Suprapubic skin (tissue), 4 donors: ENCODE results near the gene AP1M2. TPM values are rescaled to one million over a fixed set of nuclear protein-coding genes. Genes with fewer than 3 reads are reported as not detected.

Experiments used
- DNase-seq, 2 donors: peaks; one replicate each; pipeline ENCODE4 v3.0.0-alpha.2; 2019; ENCODE audit warnings: low spot score in 2 of 2
- H3K27ac ChIP-seq: fragments of 200-600 bp; sonication (generic); one replicate; pipeline ENCODE4 v1.5.1; 2019
- H3K27me3 ChIP-seq: fragments of 200-600 bp; sonication (generic); one replicate; pipeline ENCODE4 v1.5.1; 2019
- H3K36me3 ChIP-seq: fragments of 200-600 bp; sonication (generic); one replicate; pipeline ENCODE4 v1.5.1; 2019
- H3K4me1 ChIP-seq: fragments of 200-600 bp; sonication (generic); one replicate; pipeline ENCODE4 v1.5.1; 2019
- H3K4me3 ChIP-seq: fragments of 200-600 bp; sonication (generic); one replicate; pipeline ENCODE4 v1.5.1; 2019; ENCODE audit warnings: mild to moderate bottlenecking
- H3K9me3 ChIP-seq: fragments of 200-600 bp; sonication (generic); one replicate; pipeline ENCODE4 v1.5.1; 2019
- EP300 ChIP-seq: sonication (generic); formaldehyde crosslinking; IDR thresholded peaks from one replicate; pipeline ENCODE4 v1.6.1; 2017; ENCODE audit warnings: antibody characterized with exemption
- POLR2A ChIP-seq, 2 donors: fragments of 450-650 bp; IDR thresholded peaks; one replicate each; pipeline ENCODE4 v1.6.1; 2017; ENCODE audit warnings: antibody characterized with exemption in 2 of 2, mild to moderate bottlenecking in 2 of 2, moderate library complexity in 2 of 2
- POLR2AphosphoS5 ChIP-seq, 3 donors: sonication (generic); formaldehyde crosslinking; IDR thresholded peaks; one replicate each; pipeline ENCODE4 v1.6.1; 2017; ENCODE audit warnings: antibody characterized with exemption in 3 of 3
- WGBS: methylation state at CpG from one replicate; pipeline ENCODE4 v1.1.5; 2018; 5-methylcytosine and 5-hydroxymethylcytosine counted together
- total RNA-seq, 4 donors: library from RNA; depleted of rRNA; stranded (reverse); fragments of >200 nt; gene quantifications; one replicate each; pipeline ENCODE4 v1.1.0, GENCODE V29; 2016
- TF ChIP-seq, protein P1 (sequence below), 2 donors: fragments of 200-600 bp in 1 of 2; fragments of 450-650 bp in 1 of 2; sonication (generic) in 1 of 2; IDR thresholded peaks; one replicate each; pipeline ENCODE4 v1.5.1; 2016 to 2019; ENCODE audit warnings: antibody characterized with exemption in 2 of 2, mild to moderate bottlenecking in 1 of 2, moderate library complexity in 1 of 2

Gene AP1M2
- 10 to 100 TPM; 28.9 to 65.9 (median 59.1) TPM for total RNA-seq

DNA sequence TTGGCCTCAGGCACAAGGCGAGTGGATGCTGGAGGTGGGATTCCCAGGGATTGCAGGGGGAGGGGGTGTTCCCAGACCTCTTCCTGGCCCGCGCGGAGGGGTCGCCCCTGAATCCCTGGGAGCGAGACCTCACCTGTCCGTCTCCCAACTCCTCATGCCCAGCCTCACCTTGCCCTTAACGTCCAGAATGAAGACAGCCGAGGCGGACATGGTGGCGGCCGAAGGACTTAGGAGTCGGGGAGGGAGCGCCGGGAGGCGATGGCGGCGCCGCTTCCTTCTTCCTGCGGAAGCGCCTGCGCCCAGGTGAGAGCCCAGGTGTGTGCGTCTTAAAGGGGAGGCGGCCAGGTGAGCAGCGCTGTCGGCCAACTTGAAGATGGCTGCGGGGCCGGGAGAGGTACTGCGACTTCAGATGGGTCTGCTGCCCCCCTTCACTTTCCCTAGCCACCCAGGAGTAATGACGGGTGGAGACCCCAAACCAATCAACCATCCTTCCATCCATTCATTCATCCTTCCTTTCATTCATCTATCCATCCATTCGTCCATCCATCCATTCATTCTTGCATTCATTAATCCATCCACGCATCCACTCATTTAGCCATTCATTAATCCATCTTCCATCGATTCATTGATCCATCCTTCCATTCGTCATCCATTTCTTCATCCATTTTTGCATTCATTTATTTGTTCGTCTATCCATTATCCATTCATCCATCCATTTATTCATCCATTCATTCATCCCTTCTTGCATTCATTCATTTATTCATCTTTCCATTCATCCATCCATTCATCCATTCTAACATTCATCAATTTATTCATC is at the start of gene AP1M2:
AP1M2 (minus strand) TSS at position 291 of the 817 bp plus-strand sequence; CDS start at position 210, 81 bp downstream.
- no peak for TF ChIP-seq EP300
- TF ChIP-seq, protein P1, sequence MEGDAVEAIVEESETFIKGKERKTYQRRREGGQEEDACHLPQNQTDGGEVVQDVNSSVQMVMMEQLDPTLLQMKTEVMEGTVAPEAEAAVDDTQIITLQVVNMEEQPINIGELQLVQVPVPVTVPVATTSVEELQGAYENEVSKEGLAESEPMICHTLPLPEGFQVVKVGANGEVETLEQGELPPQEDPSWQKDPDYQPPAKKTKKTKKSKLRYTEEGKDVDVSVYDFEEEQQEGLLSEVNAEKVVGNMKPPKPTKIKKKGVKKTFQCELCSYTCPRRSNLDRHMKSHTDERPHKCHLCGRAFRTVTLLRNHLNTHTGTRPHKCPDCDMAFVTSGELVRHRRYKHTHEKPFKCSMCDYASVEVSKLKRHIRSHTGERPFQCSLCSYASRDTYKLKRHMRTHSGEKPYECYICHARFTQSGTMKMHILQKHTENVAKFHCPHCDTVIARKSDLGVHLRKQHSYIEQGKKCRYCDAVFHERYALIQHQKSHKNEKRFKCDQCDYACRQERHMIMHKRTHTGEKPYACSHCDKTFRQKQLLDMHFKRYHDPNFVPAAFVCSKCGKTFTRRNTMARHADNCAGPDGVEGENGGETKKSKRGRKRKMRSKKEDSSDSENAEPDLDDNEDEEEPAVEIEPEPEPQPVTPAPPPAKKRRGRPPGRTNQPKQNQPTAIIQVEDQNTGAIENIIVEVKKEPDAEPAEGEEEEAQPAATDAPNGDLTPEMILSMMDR (IDR thresholded peaks at IDR 0.05): no peak
- TF ChIP-seq POLR2A (IDR thresholded peaks at IDR 0.05): no peak
- no peak for TF ChIP-seq POLR2AphosphoS5 (IDR thresholded peaks at IDR 0.05)
- peak within 1 kb of the TSS; percentile 53 for H3K4me3 ChIP-seq
- 15% methylated on average over 35 of the region's 35 CpGs for WGBS
- no peaks in the 10 kb centered on the region for H3K9me3 ChIP-seq
- no peak for DNase-seq
- peaks cover 7% of the 10 kb centered on the region for H3K27me3 ChIP-seq
- peaks cover 2% of the 10 kb centered on the region for H3K4me1 ChIP-seq
- no peaks in the 10 kb centered on the region for H3K36me3 ChIP-seq
- H3K27ac ChIP-seq: peak within 1 kb of the TSS; percentile 41

DNA sequence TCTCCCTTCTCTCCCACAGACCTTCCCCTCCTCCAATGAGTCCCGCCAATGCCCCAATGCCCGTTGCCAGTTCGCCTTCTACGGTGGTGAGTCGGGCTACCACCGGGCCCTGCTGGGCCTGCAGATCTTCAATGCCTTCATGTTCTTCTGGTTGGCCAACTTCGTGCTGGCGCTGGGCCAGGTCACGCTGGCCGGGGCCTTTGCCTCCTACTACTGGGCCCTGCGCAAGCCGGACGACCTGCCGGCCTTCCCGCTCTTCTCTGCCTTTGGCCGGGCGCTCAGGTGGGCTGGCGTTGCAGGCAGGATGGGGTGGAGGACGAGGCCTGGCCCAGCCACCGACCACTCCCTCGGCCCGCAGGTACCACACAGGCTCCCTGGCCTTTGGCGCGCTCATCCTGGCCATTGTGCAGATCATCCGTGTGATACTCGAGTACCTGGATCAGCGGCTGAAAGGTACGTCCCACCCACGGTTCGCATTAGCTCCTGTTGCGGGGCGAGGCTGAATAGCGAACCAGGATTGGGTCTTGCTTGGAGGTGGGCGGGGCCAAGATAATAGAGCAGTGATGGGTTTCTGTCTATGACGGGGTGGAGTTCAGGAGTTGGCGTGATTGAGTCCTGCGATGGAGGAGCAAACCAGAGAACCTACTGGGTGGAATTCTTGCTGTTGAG is 49.3 kb upstream of the AP1M2 start:
- Histone ChIP-seq H3K36me3 (peaks cover 94% of the 10 kb centered on the region), H3K27me3 (no peaks in the 10 kb centered on the region), H3K4me3 (no peak overlapping the region), H3K4me1 (peaks cover 6% of the 10 kb centered on the region), H3K27ac (no peak overlapping the region), H3K9me3 (no peaks in the 10 kb centered on the region)
- TF ChIP-seq, protein P1 (IDR thresholded peaks at IDR 0.05): no peak
- TF ChIP-seq POLR2A (IDR thresholded peaks at IDR 0.05) (no peak), POLR2AphosphoS5 (IDR thresholded peaks at IDR 0.05) (no peak), EP300 (no peak)
- WGBS: 83% methylated on average over 35 of the region's 37 CpGs
- DNase-seq: no peak

GRCh38 chr19:10634963-10635362 is 47.9 kb upstream of the AP1M2 start:
- H3K9me3 ChIP-seq: no peaks in the 10 kb centered on the region
- H3K4me3 ChIP-seq: no peak overlapping the region
- H3K36me3 ChIP-seq: peaks cover 94% of the 10 kb centered on the region
- peaks cover 6% of the 10 kb centered on the region for H3K4me1 ChIP-seq
- H3K27ac ChIP-seq: no peak overlapping the region
- no peaks in the 10 kb centered on the region for H3K27me3 ChIP-seq
- no peak for DNase-seq
- no peak for TF ChIP-seq EP300
- no peak for TF ChIP-seq POLR2A (IDR thresholded peaks at IDR 0.05)
- TF ChIP-seq POLR2AphosphoS5 (IDR thresholded peaks at IDR 0.05): no peak
- TF ChIP-seq, protein P1 (IDR thresholded peaks at IDR 0.05): no peak
- WGBS: 80% methylated on average over 6 of the region's 6 CpGs

DNA sequence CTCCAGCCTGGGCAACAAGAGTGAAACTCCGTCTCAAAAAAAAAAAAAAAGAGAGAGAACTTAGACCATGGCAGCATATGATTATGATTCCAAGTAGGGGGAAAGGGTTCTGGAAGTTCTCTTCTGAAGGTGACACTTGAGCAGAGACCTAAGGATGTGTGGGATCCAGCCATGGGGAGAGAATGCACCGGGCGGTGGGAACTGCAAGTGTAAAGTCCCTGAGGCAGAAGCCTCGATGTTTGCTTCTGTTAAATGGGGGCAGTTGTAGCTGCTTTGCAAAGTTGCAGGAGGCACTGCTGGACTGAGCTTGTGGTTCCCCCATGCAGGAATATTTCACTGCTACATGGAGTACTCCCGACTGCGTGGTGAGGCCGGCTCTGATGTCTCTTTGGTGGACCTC is 47.3 kb upstream of the AP1M2 start:
- no peak overlapping the region for H3K27ac ChIP-seq
- H3K9me3 ChIP-seq: no peaks in the 10 kb centered on the region
- WGBS: 87% methylated on average over 7 of the region's 7 CpGs
- H3K27me3 ChIP-seq: no peaks in the 10 kb centered on the region
- TF ChIP-seq POLR2A (IDR thresholded peaks at IDR 0.05) (no peak), EP300 (no peak), POLR2AphosphoS5 (IDR thresholded peaks at IDR 0.05) (no peak)
- TF ChIP-seq, protein P1 (IDR thresholded peaks at IDR 0.05): no peak
- no peak overlapping the region for H3K4me3 ChIP-seq
- peaks cover 6% of the 10 kb centered on the region for H3K4me1 ChIP-seq
- peaks cover 94% of the 10 kb centered on the region for H3K36me3 ChIP-seq
- DNase-seq: no peak

DNA sequence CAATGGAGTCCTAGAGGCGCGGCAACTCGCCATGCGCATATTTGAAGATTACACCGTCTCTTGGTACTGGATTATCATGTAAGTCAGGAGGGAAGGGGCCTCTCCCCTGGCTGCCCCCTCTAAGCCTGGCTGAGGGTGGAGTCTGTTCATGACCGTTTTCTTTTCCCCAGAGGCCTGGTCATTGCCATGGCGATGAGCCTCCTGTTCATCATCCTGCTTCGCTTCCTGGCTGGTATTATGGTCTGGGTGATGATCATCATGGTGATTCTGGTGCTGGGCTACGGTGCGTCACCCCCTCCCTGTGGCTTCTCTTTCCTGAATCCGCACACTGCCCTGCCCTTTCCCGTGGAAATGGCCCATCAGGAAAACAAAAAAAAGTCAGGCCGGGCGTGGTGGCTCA is 44.8 kb upstream of the AP1M2 start:
- no peak overlapping the region for H3K4me3 ChIP-seq
- no peaks in the 10 kb centered on the region for H3K9me3 ChIP-seq
- peaks cover 91% of the 10 kb centered on the region for H3K36me3 ChIP-seq
- WGBS: 84% methylated on average over 10 of the region's 14 CpGs
- H3K27me3 ChIP-seq: no peaks in the 10 kb centered on the region
- TF ChIP-seq EP300: no peak
- no peak for TF ChIP-seq POLR2AphosphoS5 (IDR thresholded peaks at IDR 0.05)
- TF ChIP-seq, protein P1 (IDR thresholded peaks at IDR 0.05): no peak
- no peak for TF ChIP-seq POLR2A (IDR thresholded peaks at IDR 0.05)
- no peak for DNase-seq
- H3K27ac ChIP-seq: no peak overlapping the region
- H3K4me1 ChIP-seq: peaks cover 11% of the 10 kb centered on the region
